NT2/D1 (cell line): ENCODE measurements around the gene TACC2.
A peak's percentile ranks its signal among the peaks of the same experiment; 100 is the strongest.
"Not testable (repeated sequence)": the region's sequence is repeated elsewhere in the genome, so short reads cannot be mapped to it uniquely, and the experiment has no call there.

Experiments
- DNase-seq: peaks from one replicate; pipeline ENCODE4 v3.0.0-alpha.2; 2011; ENCODE audit warnings: low read depth, low spot score
- H3K27me3 ChIP-seq: 2 replicates; pipeline ENCODE4 v1.6.0; 2011; ENCODE audit warnings: mild to moderate bottlenecking; ENCODE audit not compliant: insufficient read length, insufficient read depth
- H3K36me3 ChIP-seq: 2 replicates; pipeline ENCODE4 v1.6.1; 2011; ENCODE audit warnings: mild to moderate bottlenecking, low read length, mixed read lengths; ENCODE audit not compliant: insufficient read depth, insufficient read length
- H3K4me1 ChIP-seq: 2 replicates; pipeline ENCODE4 v1.5.1; 2011; ENCODE audit not compliant: insufficient read depth, insufficient read length
- H3K4me3 ChIP-seq: 2 replicates; pipeline ENCODE4 v1.5.1; 2011; ENCODE audit warnings: low read depth; ENCODE audit not compliant: insufficient read length
- H3K9ac ChIP-seq: 2 replicates; pipeline ENCODE4 v1.6.0; 2011; ENCODE audit warnings: low read depth; ENCODE audit not compliant: insufficient read length
- H3K9me3 ChIP-seq: 2 replicates; pipeline ENCODE4 v1.5.1; 2011; ENCODE audit warnings: mild to moderate bottlenecking, low read length; ENCODE audit not compliant: insufficient read depth
- SUZ12 ChIP-seq: IDR thresholded peaks from 2 replicates; pipeline ENCODE4 v1.6.1; 2011; ENCODE audit not compliant: insufficient read length, insufficient read depth; ENCODE audit errors: extremely low read depth
- YY1 ChIP-seq: IDR thresholded peaks from 2 replicates; pipeline ENCODE4 v1.6.1; 2011; ENCODE audit not compliant: insufficient read length, insufficient read depth
- ZNF274 ChIP-seq: IDR thresholded peaks from 2 replicates; pipeline ENCODE4 v1.6.1; 2011; ENCODE audit warnings: mild to moderate bottlenecking, low read depth, low read length

The TACC2 gene

GRCh38 chr10:122062831-122063674 is 74.1 kb downstream of the TACC2 start:
- Histone ChIP-seq H3K36me3 (no peaks in the 10 kb centered on the region), H3K4me3 (no peak overlapping the region), H3K9me3 (no peaks in the 10 kb centered on the region), H3K4me1 (peaks cover 6% of the 10 kb centered on the region), H3K9ac (no peak overlapping the region), H3K27me3 (no peaks in the 10 kb centered on the region)
- DNase-seq = peak; percentile 57
- no peak for TF ChIP-seq SUZ12
- TF ChIP-seq ZNF274 = no peak
- no peak for TF ChIP-seq YY1

- DNase-seq, H3K4me1 ChIP-seq: not testable (repeated sequence)
These were observed 77.5 kb downstream of the TACC2 start for GRCh38 chr10:122066337-122066939.

GRCh38 chr10:122068844-122069243 is 79.9 kb downstream of the TACC2 start:
- no peaks in the 10 kb centered on the region for H3K27me3 ChIP-seq

More at GRCh38 chr10:122066337-122066939, 77.5 kb downstream of the TACC2 start:
- H3K27me3 ChIP-seq, H3K36me3 ChIP-seq, H3K9me3 ChIP-seq, H3K4me3 ChIP-seq, H3K9ac ChIP-seq: not testable (repeated sequence)

GRCh38 chr10:122072491-122072890 is 83.5 kb downstream of the TACC2 start:
- TF ChIP-seq SUZ12 = no peak
- TF ChIP-seq YY1 = no peak
- no peak for TF ChIP-seq ZNF274
- no peak for DNase-seq
- Histone ChIP-seq H3K9ac (no peak overlapping the region), H3K9me3 (no peaks in the 10 kb centered on the region), H3K4me3 (no peak overlapping the region), H3K36me3 (no peaks in the 10 kb centered on the region), H3K4me1 (no peaks in the 10 kb centered on the region), H3K27me3 (no peaks in the 10 kb centered on the region)

More at GRCh38 chr10:122068844-122069243, 79.9 kb downstream of the TACC2 start:
- Histone ChIP-seq H3K9me3 (no peaks in the 10 kb centered on the region), H3K4me1 (no peaks in the 10 kb centered on the region), H3K4me3 (no peak overlapping the region), H3K36me3 (no peaks in the 10 kb centered on the region), H3K9ac (no peak overlapping the region)
- no peak for TF ChIP-seq ZNF274
- TF ChIP-seq YY1 = no peak
- no peak for TF ChIP-seq SUZ12
- DNase-seq = no peak

- TF ChIP-seq SUZ12 = no peak
- no peak for TF ChIP-seq YY1
- TF ChIP-seq ZNF274 = no peak
- Histone ChIP-seq H3K4me1 (no peaks in the 10 kb centered on the region), H3K9ac (no peak overlapping the region), H3K27me3 (no peaks in the 10 kb centered on the region), H3K9me3 (no peaks in the 10 kb centered on the region), H3K4me3 (no peak overlapping the region), H3K36me3 (no peaks in the 10 kb centered on the region)
- no peak for DNase-seq
These were observed 84.5 kb downstream of the TACC2 start for GRCh38 chr10:122073508-122073907.

GRCh38 chr10:122075171-122075570 is 86.2 kb downstream of the TACC2 start:
- H3K4me1 ChIP-seq = no peaks in the 10 kb centered on the region
- no peak overlapping the region for H3K4me3 ChIP-seq
- no peak for DNase-seq
- TF ChIP-seq ZNF274 (no peak), SUZ12 (no peak), YY1 (no peak)
- no peaks in the 10 kb centered on the region for H3K27me3 ChIP-seq
- H3K9ac ChIP-seq = no peak overlapping the region
- no peaks in the 10 kb centered on the region for H3K36me3 ChIP-seq
- H3K9me3 ChIP-seq = no peaks in the 10 kb centered on the region

- not testable (repeated sequence) for H3K9me3 ChIP-seq, H3K4me1 ChIP-seq, DNase-seq, H3K4me3 ChIP-seq, H3K36me3 ChIP-seq, H3K27me3 ChIP-seq, H3K9ac ChIP-seq
These were observed 86.9 kb downstream of the TACC2 start for GRCh38 chr10:122075876-122076275.
